Measurements from ENCODE around the gene GNAZ. TPM values are rescaled to one million over a fixed set of nuclear protein-coding genes. Genes with fewer than 3 reads are reported as not detected.

GNAZ gene
- total RNA-seq, 1 experiment from 2014 or later, result 0.48 TPM

- POLR2A ChIA-PET, result no interaction called here
- peaks cover 23% of the 10 kb centered on the region for H3K27me3 Mint-ChIP-seq (ENCODE audit: insufficient read depth, unreplicated experiment)
Measured at GRCh38 chr22:23035557-23036277, 34.6 kb upstream of the GNAZ start.

GRCh38 chr22:23036684-23037428 is 33.5 kb upstream of the GNAZ start:
- no peaks in the 10 kb centered on the region; the same call in 1 of the 2 replicates for H3K27me3 ChIP-seq (replicated peaks; ENCODE audit: control insufficient read depth, insufficient read depth, low read length)
- no peaks in the 10 kb centered on the region for H3K4me1 Mint-ChIP-seq (ENCODE audit: low read depth, unreplicated experiment)
- no peak overlapping the region for H3K27ac Mint-ChIP-seq (ENCODE audit: unreplicated experiment)
- H3K4me3 Mint-ChIP-seq (ENCODE audit: unreplicated experiment), result no peak overlapping the region
- H3K4me3 ChIP-seq (ENCODE audit: low read depth, low read length), result no peak overlapping the region
- intact Hi-C loops (cut with micrococcal nuclease; ENCODE audit: unreplicated experiment), result no loop called here
- H3K4me1 ChIP-seq, result no peaks in the 10 kb centered on the region
- no peaks in the 10 kb centered on the region for H3K9me3 Mint-ChIP-seq (ENCODE audit: unreplicated experiment)
- no TSS peak for BruUV-seq (replicated peaks)
- no peaks in the 10 kb centered on the region for H3K9me3 ChIP-seq
- DNase-seq, result no peak
- TF ChIP-seq, protein P1, sequence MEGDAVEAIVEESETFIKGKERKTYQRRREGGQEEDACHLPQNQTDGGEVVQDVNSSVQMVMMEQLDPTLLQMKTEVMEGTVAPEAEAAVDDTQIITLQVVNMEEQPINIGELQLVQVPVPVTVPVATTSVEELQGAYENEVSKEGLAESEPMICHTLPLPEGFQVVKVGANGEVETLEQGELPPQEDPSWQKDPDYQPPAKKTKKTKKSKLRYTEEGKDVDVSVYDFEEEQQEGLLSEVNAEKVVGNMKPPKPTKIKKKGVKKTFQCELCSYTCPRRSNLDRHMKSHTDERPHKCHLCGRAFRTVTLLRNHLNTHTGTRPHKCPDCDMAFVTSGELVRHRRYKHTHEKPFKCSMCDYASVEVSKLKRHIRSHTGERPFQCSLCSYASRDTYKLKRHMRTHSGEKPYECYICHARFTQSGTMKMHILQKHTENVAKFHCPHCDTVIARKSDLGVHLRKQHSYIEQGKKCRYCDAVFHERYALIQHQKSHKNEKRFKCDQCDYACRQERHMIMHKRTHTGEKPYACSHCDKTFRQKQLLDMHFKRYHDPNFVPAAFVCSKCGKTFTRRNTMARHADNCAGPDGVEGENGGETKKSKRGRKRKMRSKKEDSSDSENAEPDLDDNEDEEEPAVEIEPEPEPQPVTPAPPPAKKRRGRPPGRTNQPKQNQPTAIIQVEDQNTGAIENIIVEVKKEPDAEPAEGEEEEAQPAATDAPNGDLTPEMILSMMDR (IDR thresholded peaks at IDR 0.05; ENCODE audit: insufficient read depth in 1 of 2, low read depth in 1 of 2, low read length in 1 of 2, severe bottlenecking in 1 of 2, unreplicated experiment in 1 of 2), result no peak
- no peaks in the 10 kb centered on the region for H3K36me3 Mint-ChIP-seq (ENCODE audit: insufficient read depth, unreplicated experiment)
- H3K36me3 ChIP-seq (ENCODE audit: control insufficient read depth, insufficient read depth, low read length), result no peaks in the 10 kb centered on the region
- ChIA-PET CTCF (no interaction called here), POLR2A (no interaction called here)
- peaks cover 23% of the 10 kb centered on the region for H3K27me3 Mint-ChIP-seq (ENCODE audit: insufficient read depth, unreplicated experiment)

More at GRCh38 chr22:23035557-23036277, 34.6 kb upstream of the GNAZ start:
- Histone ChIP-seq H3K4me3 (ENCODE audit: low read depth, low read length) (no peak overlapping the region), H3K9me3 (no peaks in the 10 kb centered on the region), H3K36me3 (ENCODE audit: control insufficient read depth, insufficient read depth, low read length) (no peaks in the 10 kb centered on the region), H3K4me1 (no peaks in the 10 kb centered on the region), H3K27me3 (replicated peaks; ENCODE audit: control insufficient read depth, insufficient read depth, low read length) (no peaks in the 10 kb centered on the region; the same call in 1 of the 2 replicates)
- intact Hi-C loops (cut with micrococcal nuclease; ENCODE audit: unreplicated experiment), result no loop called here
- BruUV-seq (replicated peaks), result no TSS peak
- H3K27ac Mint-ChIP-seq (ENCODE audit: unreplicated experiment), result no peak overlapping the region
- CTCF ChIA-PET, result no interaction called here
- H3K4me3 Mint-ChIP-seq (ENCODE audit: unreplicated experiment), result no peak overlapping the region
- DNase-seq, result no peak
- no peaks in the 10 kb centered on the region for H3K36me3 Mint-ChIP-seq (ENCODE audit: insufficient read depth, unreplicated experiment)
- H3K9me3 Mint-ChIP-seq (ENCODE audit: unreplicated experiment), result no peaks in the 10 kb centered on the region
- H3K4me1 Mint-ChIP-seq (ENCODE audit: low read depth, unreplicated experiment), result no peaks in the 10 kb centered on the region
- TF ChIP-seq, protein P1 (IDR thresholded peaks at IDR 0.05; ENCODE audit: insufficient read depth in 1 of 2, low read depth in 1 of 2, low read length in 1 of 2, severe bottlenecking in 1 of 2, unreplicated experiment in 1 of 2), result no peak

- no peaks in the 10 kb centered on the region for H3K4me1 ChIP-seq
- H3K4me3 ChIP-seq (ENCODE audit: low read depth, low read length), result no peak overlapping the region
- H3K27me3 ChIP-seq (replicated peaks; ENCODE audit: control insufficient read depth, insufficient read depth, low read length), result no peaks in the 10 kb centered on the region; the same call in 1 of the 2 replicates
- intact Hi-C loops (cut with micrococcal nuclease; ENCODE audit: unreplicated experiment), result no loop called here
- no peaks in the 10 kb centered on the region for H3K9me3 ChIP-seq
- no peak for DNase-seq
- H3K36me3 ChIP-seq (ENCODE audit: control insufficient read depth, insufficient read depth, low read length), result no peaks in the 10 kb centered on the region
- ChIA-PET POLR2A (interaction anchor here (0.5 kb wide), 1 partner anchor 21 kb away, joined by 3 read pairs; no protein-coding TSS in a partner anchor), CTCF (no interaction called here)
- Mint-ChIP-seq H3K27ac (ENCODE audit: unreplicated experiment) (no peak overlapping the region), H3K27me3 (ENCODE audit: insufficient read depth, unreplicated experiment) (peaks cover 26% of the 10 kb centered on the region), H3K4me3 (ENCODE audit: unreplicated experiment) (no peak overlapping the region), H3K4me1 (ENCODE audit: low read depth, unreplicated experiment) (peaks cover 4% of the 10 kb centered on the region), H3K9me3 (ENCODE audit: unreplicated experiment) (no peaks in the 10 kb centered on the region), H3K36me3 (ENCODE audit: insufficient read depth, unreplicated experiment) (no peaks in the 10 kb centered on the region)
- BruUV-seq (replicated peaks), result no TSS peak
- TF ChIP-seq, protein P1 (IDR thresholded peaks at IDR 0.05; ENCODE audit: insufficient read depth in 1 of 2, low read depth in 1 of 2, low read length in 1 of 2, severe bottlenecking in 1 of 2, unreplicated experiment in 1 of 2), result no peak
Measured at GRCh38 chr22:23037429-23038333, 32.6 kb upstream of the GNAZ start.
